Measurements from ENCODE around the gene VANGL2. TPM values are rescaled to one million over a fixed set of nuclear protein-coding genes. Genes with fewer than 3 reads are reported as not detected.

The VANGL2 gene
- total and polyA plus RNA-seq, 11 donors = 0.94 to 3.2 (median 1.9) TPM

DNA sequence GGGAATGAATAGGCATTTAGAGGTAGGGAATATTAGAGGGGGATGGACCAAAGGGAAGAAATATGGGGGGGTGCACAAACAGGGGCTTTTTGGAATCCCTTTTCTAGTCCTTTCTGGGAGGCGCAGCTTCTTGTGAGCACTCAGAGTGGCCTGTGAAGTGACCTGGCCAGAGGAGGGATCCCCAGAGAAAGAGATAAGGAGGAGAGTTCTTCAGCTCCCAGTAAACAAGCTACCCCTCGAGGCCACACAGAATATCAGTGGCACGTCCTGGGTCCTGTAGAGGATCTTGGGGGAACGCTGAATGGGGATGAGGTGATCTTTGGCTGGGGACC is 19.4 kb downstream of the VANGL2 start:
- Histone ChIP-seq H3K27ac (no peak overlapping the region), H3K4me3 (no peak overlapping the region), H3K27me3 (no peaks in the 10 kb centered on the region), H3K36me3 (peaks cover 0 to 12% (median 0%) of the 10 kb centered on the region in 9 donors), H3K4me1 (no peaks in the 10 kb centered on the region), H3K9me3 (no peaks in the 10 kb centered on the region)
- no peak for ATAC-seq
- TF ChIP-seq, protein P1, sequence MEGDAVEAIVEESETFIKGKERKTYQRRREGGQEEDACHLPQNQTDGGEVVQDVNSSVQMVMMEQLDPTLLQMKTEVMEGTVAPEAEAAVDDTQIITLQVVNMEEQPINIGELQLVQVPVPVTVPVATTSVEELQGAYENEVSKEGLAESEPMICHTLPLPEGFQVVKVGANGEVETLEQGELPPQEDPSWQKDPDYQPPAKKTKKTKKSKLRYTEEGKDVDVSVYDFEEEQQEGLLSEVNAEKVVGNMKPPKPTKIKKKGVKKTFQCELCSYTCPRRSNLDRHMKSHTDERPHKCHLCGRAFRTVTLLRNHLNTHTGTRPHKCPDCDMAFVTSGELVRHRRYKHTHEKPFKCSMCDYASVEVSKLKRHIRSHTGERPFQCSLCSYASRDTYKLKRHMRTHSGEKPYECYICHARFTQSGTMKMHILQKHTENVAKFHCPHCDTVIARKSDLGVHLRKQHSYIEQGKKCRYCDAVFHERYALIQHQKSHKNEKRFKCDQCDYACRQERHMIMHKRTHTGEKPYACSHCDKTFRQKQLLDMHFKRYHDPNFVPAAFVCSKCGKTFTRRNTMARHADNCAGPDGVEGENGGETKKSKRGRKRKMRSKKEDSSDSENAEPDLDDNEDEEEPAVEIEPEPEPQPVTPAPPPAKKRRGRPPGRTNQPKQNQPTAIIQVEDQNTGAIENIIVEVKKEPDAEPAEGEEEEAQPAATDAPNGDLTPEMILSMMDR (IDR thresholded peaks at IDR 0.05) = no peak
- no peak for TF ChIP-seq POLR2A (IDR thresholded peaks at IDR 0.05)
- 73 to 86% (median 84%) methylated on average over 4 of the region's 4 CpGs for WGBS, 4 donors
- intact Hi-C loops (cut with DNase I) = no loop called here
- no peak for DNase-seq

DNA sequence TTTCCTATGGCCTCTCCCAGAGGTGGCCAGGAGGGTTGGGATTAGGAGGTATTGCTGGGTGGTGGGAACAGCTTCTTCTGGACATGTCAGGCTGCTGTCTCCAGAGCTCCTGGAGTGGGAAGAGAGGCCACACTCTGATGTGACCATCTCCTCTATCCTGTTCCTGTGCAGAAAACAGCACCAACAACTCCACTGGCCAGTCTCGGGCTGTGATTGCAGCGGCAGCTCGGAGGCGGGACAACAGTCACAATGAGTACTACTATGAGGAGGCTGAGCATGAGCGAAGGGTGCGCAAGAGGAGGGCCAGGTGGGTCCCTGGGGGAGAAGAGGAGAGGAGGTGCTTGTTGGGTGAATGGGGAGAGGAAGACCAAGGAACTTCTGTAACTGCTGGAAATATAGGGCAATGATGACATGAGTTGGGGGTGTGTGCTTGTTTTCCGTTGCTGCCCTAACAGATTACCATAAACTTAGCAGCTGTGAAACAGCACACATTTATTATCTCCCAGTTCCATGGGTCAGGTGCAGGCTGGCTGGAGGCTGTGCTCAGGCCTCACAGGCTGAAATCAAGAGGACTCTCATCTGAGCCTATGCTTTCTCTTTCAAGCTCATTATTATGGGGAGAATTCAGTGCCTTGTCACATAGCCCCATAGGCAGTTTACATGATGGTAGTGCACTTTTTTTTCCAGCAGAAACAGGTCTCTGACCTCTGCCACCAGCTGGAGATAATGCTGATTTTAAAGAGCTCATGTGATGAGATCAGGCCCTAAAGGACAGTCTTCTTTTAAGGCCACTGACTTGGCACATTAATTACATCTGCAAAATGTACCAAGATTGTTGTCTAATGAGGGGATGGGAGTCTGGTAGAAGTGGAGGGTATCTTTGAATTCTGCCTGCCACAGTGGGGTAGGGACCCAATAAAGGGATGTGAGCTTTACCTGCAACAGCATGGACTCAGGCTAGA is 20.8 kb downstream of the VANGL2 start:
- Histone ChIP-seq H3K27ac (no peak overlapping the region), H3K9me3 (no peaks in the 10 kb centered on the region), H3K4me1 (no peaks in the 10 kb centered on the region), H3K4me3 (no peak overlapping the region), H3K27me3 (no peaks in the 10 kb centered on the region), H3K36me3 (peaks cover 0 to 17% (median 0%) of the 10 kb centered on the region in 9 donors)
- no peak for ATAC-seq
- 92 to 98% (median 96%) methylated on average over 7 of the region's 7 CpGs for WGBS, 4 donors
- intact Hi-C loops (cut with DNase I) = no loop called here
- TF ChIP-seq POLR2A (IDR thresholded peaks at IDR 0.05) = no peak
- TF ChIP-seq, protein P1 (IDR thresholded peaks at IDR 0.05) = no peak
- no peak for DNase-seq

DNA sequence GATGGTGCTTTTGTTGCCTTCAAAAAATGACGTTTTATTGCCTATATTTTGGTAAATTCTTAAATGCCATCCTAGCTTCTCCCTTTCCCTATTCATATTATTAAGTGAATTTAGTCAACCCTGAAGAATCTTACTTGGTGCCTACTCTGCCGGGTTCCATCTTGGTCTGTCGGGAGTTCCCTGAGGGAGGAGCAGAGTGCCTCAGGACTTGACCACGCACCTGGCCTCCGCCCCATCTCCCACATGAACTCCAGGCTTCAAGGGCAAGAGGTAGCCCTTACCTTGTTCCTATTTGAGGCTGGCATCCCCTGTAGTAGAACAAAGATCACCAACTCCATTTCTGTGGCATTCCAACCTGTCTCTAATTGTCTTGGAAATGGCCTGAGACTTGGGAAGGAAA is 21.5 kb downstream of the VANGL2 start:
- Histone ChIP-seq H3K36me3 (peaks cover 0 to 20% (median 0%) of the 10 kb centered on the region in 9 donors), H3K27me3 (no peaks in the 10 kb centered on the region), H3K9me3 (no peaks in the 10 kb centered on the region), H3K27ac (no peak overlapping the region), H3K4me1 (no peaks in the 10 kb centered on the region), H3K4me3 (no peak overlapping the region)
- WGBS, 4 donors = 92 to 96% (median 94%) methylated on average over 5 of the region's 5 CpGs
- ATAC-seq (no peak), DNase-seq (no peak)
- intact Hi-C loops (cut with DNase I) = no loop called here
- TF ChIP-seq, protein P1 (IDR thresholded peaks at IDR 0.05) = no peak
- TF ChIP-seq POLR2A (IDR thresholded peaks at IDR 0.05) = no peak

DNA sequence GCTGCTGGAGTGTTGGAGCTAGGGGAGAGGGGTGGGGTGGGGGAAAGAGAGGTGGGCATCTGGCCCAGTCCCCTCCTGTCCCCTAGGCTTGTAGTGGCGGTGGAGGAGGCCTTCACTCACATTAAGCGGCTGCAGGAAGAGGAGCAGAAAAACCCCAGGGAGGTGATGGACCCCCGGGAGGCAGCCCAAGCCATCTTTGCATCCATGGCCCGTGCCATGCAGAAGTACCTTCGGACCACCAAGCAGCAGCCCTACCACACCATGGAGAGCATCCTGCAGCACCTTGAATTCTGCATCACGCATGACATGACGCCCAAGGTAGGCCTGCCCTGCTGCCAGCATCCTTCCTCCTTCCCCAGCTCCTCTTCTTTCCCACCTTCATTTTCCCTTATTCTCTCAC is 23.6 kb downstream of the VANGL2 start:
- 89 to 96% (median 94%) methylated on average over 7 of the region's 7 CpGs for WGBS, 4 donors
- Histone ChIP-seq H3K27ac (no peak overlapping the region), H3K36me3 (peaks cover 0 to 20% (median 0%) of the 10 kb centered on the region in 9 donors), H3K4me3 (no peak overlapping the region), H3K27me3 (no peaks in the 10 kb centered on the region), H3K4me1 (peaks cover 0 to 10% (median 0%) of the 10 kb centered on the region in 12 donors), H3K9me3 (no peaks in the 10 kb centered on the region)
- intact Hi-C loops (cut with DNase I) = no loop called here
- TF ChIP-seq, protein P1 (IDR thresholded peaks at IDR 0.05) = no peak
- TF ChIP-seq POLR2A (IDR thresholded peaks at IDR 0.05) = no peak
- DNase-seq (no peak), ATAC-seq (no peak)
